ENCODE results near the gene SETMAR.

DNA sequence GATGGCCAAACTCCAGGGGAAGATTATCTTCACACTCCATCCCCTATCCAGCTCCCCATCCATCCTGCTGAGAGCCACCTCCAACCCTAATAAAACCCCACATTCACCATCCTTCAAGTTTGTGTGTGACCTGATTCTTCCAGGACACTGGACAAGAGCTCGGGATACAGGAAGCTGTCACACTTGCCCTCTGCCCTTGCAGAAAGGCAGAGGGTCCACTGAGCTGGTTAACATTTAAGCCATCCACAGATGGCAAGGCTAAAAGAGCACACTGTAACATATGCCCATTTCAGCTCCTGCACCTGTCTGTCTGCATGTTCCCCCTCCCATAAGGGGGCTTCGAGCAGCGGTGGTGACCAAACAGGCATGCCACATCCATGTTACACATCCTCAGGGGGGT, 29.8 kb downstream of the SETMAR start:
- TF ChIP-seq, protein P1, sequence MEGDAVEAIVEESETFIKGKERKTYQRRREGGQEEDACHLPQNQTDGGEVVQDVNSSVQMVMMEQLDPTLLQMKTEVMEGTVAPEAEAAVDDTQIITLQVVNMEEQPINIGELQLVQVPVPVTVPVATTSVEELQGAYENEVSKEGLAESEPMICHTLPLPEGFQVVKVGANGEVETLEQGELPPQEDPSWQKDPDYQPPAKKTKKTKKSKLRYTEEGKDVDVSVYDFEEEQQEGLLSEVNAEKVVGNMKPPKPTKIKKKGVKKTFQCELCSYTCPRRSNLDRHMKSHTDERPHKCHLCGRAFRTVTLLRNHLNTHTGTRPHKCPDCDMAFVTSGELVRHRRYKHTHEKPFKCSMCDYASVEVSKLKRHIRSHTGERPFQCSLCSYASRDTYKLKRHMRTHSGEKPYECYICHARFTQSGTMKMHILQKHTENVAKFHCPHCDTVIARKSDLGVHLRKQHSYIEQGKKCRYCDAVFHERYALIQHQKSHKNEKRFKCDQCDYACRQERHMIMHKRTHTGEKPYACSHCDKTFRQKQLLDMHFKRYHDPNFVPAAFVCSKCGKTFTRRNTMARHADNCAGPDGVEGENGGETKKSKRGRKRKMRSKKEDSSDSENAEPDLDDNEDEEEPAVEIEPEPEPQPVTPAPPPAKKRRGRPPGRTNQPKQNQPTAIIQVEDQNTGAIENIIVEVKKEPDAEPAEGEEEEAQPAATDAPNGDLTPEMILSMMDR (optimal IDR thresholded peaks at IDR 0.05 in 1 of 3, IDR thresholded peaks at IDR 0.05 in 1 of 3, conservative IDR thresholded peaks at IDR 0.05 in 1 of 3; ENCODE audit: extremely low read depth in 1 of 3, insufficient read depth in 2 of 3, low read length in 3 of 3) = no peak
- no peak for TF ChIP-seq EZH2 (IDR thresholded peaks at IDR 0.05; ENCODE audit: low read length)

All from keratinocyte (primary cell).